ENCODE results near the gene SCO2. TPM values are rescaled to one million over a fixed set of nuclear protein-coding genes. Genes with fewer than 3 reads are reported as not detected.

Gene SCO2
- total RNA-seq, 1 experiment from 2014 or later: 7.0 TPM

- Histone ChIP-seq H3K27ac (ENCODE audit: low read depth, low read length) (peak overlapping the region; percentile 100), H2AFZ (ENCODE audit: low read depth, low read length, poor library complexity, severe bottlenecking) (no peak overlapping the region), H3K9me3 (ENCODE audit: control insufficient read depth in 1 of 2, insufficient read depth in 1 of 2, low read depth in 1 of 2, low read length in 2 of 2) (no peaks in the 10 kb centered on the region), H3K79me2 (ENCODE audit: insufficient read depth, low read length) (peaks cover 5% of the 10 kb centered on the region; the same call in 1 of the 2 replicates), H3K4me2 (ENCODE audit: low read length) (peak overlapping the region; percentile 93), H3K4me1 (ENCODE audit: control insufficient read depth in 1 of 2, insufficient read depth in 2 of 2, low read length in 2 of 2) (peaks cover 11 to 67% of the 10 kb centered on the region in 2 experiments; a peak in 3 of 4 replicates), H3K27me3 (ENCODE audit: insufficient read depth, low read length) (no peaks in the 10 kb centered on the region), H4K20me1 (ENCODE audit: insufficient read depth) (no peaks in the 10 kb centered on the region), H3K4me3 (replicated peaks in 1 of 2; ENCODE audit: low read depth in 1 of 2, low read length in 2 of 2) (peak overlapping the region; percentile 92 to 96), H3K9me2 (ENCODE audit: insufficient read depth) (no peaks in the 10 kb centered on the region), H3K36me3 (ENCODE audit: control insufficient read depth in 1 of 2, insufficient read depth in 2 of 2, low read length in 2 of 2) (no peaks in the 10 kb centered on the region), H3K9ac (ENCODE audit: low read length) (peak overlapping the region; percentile 91)
- RAD21 ChIA-PET (ENCODE audit: low non-redundant PET in 1 of 2, low total read pairs in 2 of 2, uncharacterized antibody in 2 of 2, unreplicated experiment in 2 of 2): interaction anchor here in 1 of 2 experiments (1.1 kb wide), 1 partner anchor 203 kb away, joined by 3 read pairs; no protein-coding TSS in a partner anchor
- CTCF ChIA-PET: no interaction called here
- TSS peak; percentile 70 for BruUV-seq (replicated peaks)
- TF ChIP-seq POLR2A (IDR thresholded peaks at IDR 0.05; ENCODE audit: borderline replicate concordance, extremely low read depth, insufficient read depth, insufficient read length) (peak; percentile 28), MAX (IDR thresholded peaks at IDR 0.05) (no peak), POLR2AphosphoS5 (IDR thresholded peaks at IDR 0.05; ENCODE audit: low read depth, low read length) (peak; percentile 78)
- intact Hi-C loops (cut with micrococcal nuclease): loop anchor here (5.0 kb wide), 1 partner anchor 91 kb away; no protein-coding TSS in a partner anchor
- peak; percentile 76 for DNase-seq (ENCODE audit: low read depth, low spot score)
- POLR2A ChIA-PET: no interaction called here
- ATAC-seq: peak; percentile 59
These were observed 5.6 kb upstream of the SCO2 start for GRCh38 chr22:50530877-50531545.

DNA sequence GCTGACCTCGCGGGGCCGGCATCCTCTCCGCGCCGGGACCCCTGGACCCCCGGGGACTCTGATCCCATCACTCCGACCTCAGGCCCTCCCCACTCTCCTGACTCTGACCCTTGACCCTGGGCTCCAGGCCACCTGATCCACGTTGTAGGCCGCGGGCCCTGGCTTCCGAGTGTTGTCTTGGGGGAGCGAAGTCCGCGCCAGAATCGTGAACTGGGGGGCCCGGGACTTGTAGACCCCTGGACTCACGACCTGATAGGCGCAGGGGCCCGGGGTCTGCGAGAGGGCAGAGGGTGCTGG, 5.1 kb upstream of the SCO2 start:
- BruUV-seq (replicated peaks): no TSS peak
- Histone ChIP-seq H3K4me1 (ENCODE audit: control insufficient read depth in 1 of 2, insufficient read depth in 2 of 2, low read length in 2 of 2) (peaks cover 11 to 68% of the 10 kb centered on the region in 2 experiments; a peak in 3 of 4 replicates), H3K4me2 (ENCODE audit: low read length) (peak overlapping the region; percentile 93), H3K9me2 (ENCODE audit: insufficient read depth) (no peaks in the 10 kb centered on the region), H4K20me1 (ENCODE audit: insufficient read depth) (no peaks in the 10 kb centered on the region), H3K27ac (ENCODE audit: low read depth, low read length) (peak overlapping the region; percentile 100), H3K9ac (ENCODE audit: low read length) (peak overlapping the region; percentile 91), H2AFZ (ENCODE audit: low read depth, low read length, poor library complexity, severe bottlenecking) (no peak overlapping the region), H3K27me3 (ENCODE audit: insufficient read depth, low read length) (no peaks in the 10 kb centered on the region), H3K4me3 (replicated peaks in 1 of 2; ENCODE audit: low read depth in 1 of 2, low read length in 2 of 2) (peak overlapping the region; percentile 92 to 96), H3K9me3 (ENCODE audit: control insufficient read depth in 1 of 2, insufficient read depth in 1 of 2, low read depth in 1 of 2, low read length in 2 of 2) (no peaks in the 10 kb centered on the region), H3K79me2 (ENCODE audit: insufficient read depth, low read length) (peaks cover 5% of the 10 kb centered on the region; the same call in 1 of the 2 replicates), H3K36me3 (ENCODE audit: control insufficient read depth in 1 of 2, insufficient read depth in 2 of 2, low read length in 2 of 2) (no peaks in the 10 kb centered on the region)
- ATAC-seq (peak; percentile 1), DNase-seq (ENCODE audit: low read depth, low spot score) (no peak)
- ChIA-PET POLR2A (no interaction called here), CTCF (no interaction called here), RAD21 (ENCODE audit: low non-redundant PET in 1 of 2, low total read pairs in 2 of 2, uncharacterized antibody in 2 of 2, unreplicated experiment in 2 of 2) (no interaction called here)
- TF ChIP-seq MAX (IDR thresholded peaks at IDR 0.05) (no peak), ZFX (IDR thresholded peaks at IDR 0.05) (peak; percentile 5), EGR1 (IDR thresholded peaks at IDR 0.05; ENCODE audit: low read depth) (no peak)
- TF ChIP-seq, protein P1, sequence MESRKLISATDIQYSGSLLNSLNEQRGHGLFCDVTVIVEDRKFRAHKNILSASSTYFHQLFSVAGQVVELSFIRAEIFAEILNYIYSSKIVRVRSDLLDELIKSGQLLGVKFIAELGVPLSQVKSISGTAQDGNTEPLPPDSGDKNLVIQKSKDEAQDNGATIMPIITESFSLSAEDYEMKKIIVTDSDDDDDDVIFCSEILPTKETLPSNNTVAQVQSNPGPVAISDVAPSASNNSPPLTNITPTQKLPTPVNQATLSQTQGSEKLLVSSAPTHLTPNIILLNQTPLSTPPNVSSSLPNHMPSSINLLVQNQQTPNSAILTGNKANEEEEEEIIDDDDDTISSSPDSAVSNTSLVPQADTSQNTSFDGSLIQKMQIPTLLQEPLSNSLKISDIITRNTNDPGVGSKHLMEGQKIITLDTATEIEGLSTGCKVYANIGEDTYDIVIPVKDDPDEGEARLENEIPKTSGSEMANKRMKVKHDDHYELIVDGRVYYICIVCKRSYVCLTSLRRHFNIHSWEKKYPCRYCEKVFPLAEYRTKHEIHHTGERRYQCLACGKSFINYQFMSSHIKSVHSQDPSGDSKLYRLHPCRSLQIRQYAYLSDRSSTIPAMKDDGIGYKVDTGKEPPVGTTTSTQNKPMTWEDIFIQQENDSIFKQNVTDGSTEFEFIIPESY (IDR thresholded peaks at IDR 0.05; ENCODE audit: extremely low read depth, insufficient replicate concordance, low read length): peak; percentile 21
- intact Hi-C loops (cut with micrococcal nuclease): loop anchor here (5.0 kb wide), 1 partner anchor 92 kb away; no protein-coding TSS in a partner anchor

Data from HCT116 (cell line).